Lower lobe of right lung (tissue), 2 donors: Measurements from ENCODE around the gene ATP8B1. TPM values are rescaled to one million over a fixed set of nuclear protein-coding genes. Genes with fewer than 3 reads are reported as not detected.
"Not testable (repeated sequence)": the region's sequence is repeated elsewhere in the genome, so short reads cannot be mapped to it uniquely, and the experiment has no call there.

Experiments
- ATAC-seq, 2 donors: fragments of 200-7000 bp; cut with Tn5 transposase; one replicate each; pipeline ENCODE4 v1.9.1; 2020 to 2022; ENCODE audit warnings: mild to moderate bottlenecking in 2 of 2, moderate library complexity in 2 of 2
- DNase-seq: peaks from one replicate; pipeline ENCODE4 v3.0.0-alpha.2; 2020
- H3K27ac ChIP-seq: fragments of 200-600 bp; one replicate; pipeline ENCODE4 v1.8.0; 2022
- H3K27me3 ChIP-seq: fragments of 200-600 bp; one replicate; pipeline ENCODE4 v1.8.0; 2022; ENCODE audit warnings: low read depth
- H3K36me3 ChIP-seq: fragments of 200-600 bp; one replicate; pipeline ENCODE4 v1.8.0; 2022; ENCODE audit warnings: mild to moderate bottlenecking
- H3K4me1 ChIP-seq: fragments of 200-600 bp; one replicate; pipeline ENCODE4 v1.8.0; 2022
- H3K4me3 ChIP-seq: fragments of 200-600 bp; one replicate; pipeline ENCODE4 v1.8.0; 2022; ENCODE audit warnings: mild to moderate bottlenecking
- H3K9me3 ChIP-seq: fragments of 200-600 bp; one replicate; pipeline ENCODE4 v1.8.0; 2022
- intact Hi-C: fragments of 100-400 bp; cut with DNase I; formaldehyde crosslinking; loops from one replicate; pipeline ENCODE4 v1.11.0; 2022
- total RNA-seq: library from RNA; stranded (reverse); fragmentation: NEBNext Ultra II Directional; extraction: Animal tissue kit (Norgen Biotek cat#: 25700); gene quantifications from one replicate; pipeline ENCODE4 v1.2.1, GENCODE V29; 2021
- TF ChIP-seq, protein P1 (sequence below): fragments of 200-600 bp; IDR thresholded peaks from one replicate; pipeline ENCODE4 v1.8.0; 2022; ENCODE audit warnings: antibody characterized with exemption, mild to moderate bottlenecking
- donor health status: DM: no; HTN: yes; CAD: no; lungs with severe emphysema.

Gene ATP8B1
- total RNA-seq, 1 donor from 2014 or later: 27.2 TPM

DNA sequence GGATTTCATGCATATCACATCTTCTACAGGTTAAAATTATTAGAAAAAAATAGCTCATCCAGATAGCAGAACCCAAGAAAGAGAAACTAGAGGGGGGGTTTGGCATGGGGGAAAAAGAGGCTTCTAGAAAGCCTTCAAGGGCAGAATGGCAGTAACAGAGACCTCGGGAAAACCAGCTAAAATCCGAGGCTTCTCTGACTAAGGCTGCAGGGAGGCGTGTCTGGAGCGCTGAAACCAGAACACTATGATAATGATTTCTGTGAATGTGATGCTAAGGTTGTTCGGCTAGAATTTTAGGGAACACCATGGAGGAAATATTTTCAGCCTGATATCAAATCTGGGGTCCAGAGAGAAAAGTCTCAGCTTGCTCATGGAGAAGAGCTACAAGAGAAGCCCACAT lies 73.0 kb downstream of the ATP8B1 start:
- no peaks in the 10 kb centered on the region for H3K27me3 ChIP-seq
- ATAC-seq (no peak), DNase-seq (no peak)
- H3K4me1 ChIP-seq: peaks cover 19% of the 10 kb centered on the region
- H3K4me3 ChIP-seq: no peak overlapping the region
- peaks cover 19% of the 10 kb centered on the region for H3K36me3 ChIP-seq
- H3K27ac ChIP-seq: no peak overlapping the region
- intact Hi-C loops: no loop called here
- no peaks in the 10 kb centered on the region for H3K9me3 ChIP-seq
- TF ChIP-seq, protein P1, sequence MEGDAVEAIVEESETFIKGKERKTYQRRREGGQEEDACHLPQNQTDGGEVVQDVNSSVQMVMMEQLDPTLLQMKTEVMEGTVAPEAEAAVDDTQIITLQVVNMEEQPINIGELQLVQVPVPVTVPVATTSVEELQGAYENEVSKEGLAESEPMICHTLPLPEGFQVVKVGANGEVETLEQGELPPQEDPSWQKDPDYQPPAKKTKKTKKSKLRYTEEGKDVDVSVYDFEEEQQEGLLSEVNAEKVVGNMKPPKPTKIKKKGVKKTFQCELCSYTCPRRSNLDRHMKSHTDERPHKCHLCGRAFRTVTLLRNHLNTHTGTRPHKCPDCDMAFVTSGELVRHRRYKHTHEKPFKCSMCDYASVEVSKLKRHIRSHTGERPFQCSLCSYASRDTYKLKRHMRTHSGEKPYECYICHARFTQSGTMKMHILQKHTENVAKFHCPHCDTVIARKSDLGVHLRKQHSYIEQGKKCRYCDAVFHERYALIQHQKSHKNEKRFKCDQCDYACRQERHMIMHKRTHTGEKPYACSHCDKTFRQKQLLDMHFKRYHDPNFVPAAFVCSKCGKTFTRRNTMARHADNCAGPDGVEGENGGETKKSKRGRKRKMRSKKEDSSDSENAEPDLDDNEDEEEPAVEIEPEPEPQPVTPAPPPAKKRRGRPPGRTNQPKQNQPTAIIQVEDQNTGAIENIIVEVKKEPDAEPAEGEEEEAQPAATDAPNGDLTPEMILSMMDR: no peak

DNA sequence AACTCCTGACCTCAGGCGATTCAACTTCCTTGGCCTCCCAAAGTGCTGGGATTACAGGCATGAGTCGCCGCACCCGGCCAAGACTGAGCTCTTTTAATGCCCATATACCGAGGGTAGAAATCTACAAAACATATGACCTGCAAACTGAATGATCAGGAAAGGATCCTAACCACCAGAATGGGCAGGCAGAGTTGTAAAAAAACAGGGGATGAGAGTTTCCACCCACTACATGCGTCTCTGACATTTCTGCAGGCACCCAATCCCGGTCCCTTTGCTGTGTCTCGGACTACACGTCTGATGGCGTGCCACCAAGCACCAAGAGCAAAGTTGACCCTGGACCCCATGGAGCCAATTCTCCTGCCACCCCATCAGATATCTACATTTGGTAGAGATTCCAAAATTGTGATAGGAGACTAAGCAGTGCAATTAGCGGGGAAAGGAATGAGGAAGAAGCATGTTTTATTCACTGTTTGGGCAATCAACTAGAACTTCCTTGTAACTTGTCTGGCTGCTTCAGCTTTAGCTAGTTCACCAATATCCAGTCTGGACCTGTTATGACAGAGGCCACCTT lies 74.1 kb downstream of the ATP8B1 start:
- intact Hi-C loops: no loop called here
- H3K4me3 ChIP-seq: no peak overlapping the region
- peaks cover 19% of the 10 kb centered on the region for H3K4me1 ChIP-seq
- H3K27ac ChIP-seq: no peak overlapping the region
- TF ChIP-seq, protein P1: no peak
- H3K36me3 ChIP-seq: peaks cover 19% of the 10 kb centered on the region
- ATAC-seq: peak; percentile 81
- no peaks in the 10 kb centered on the region for H3K27me3 ChIP-seq
- DNase-seq: no peak
- H3K9me3 ChIP-seq: no peaks in the 10 kb centered on the region

DNA sequence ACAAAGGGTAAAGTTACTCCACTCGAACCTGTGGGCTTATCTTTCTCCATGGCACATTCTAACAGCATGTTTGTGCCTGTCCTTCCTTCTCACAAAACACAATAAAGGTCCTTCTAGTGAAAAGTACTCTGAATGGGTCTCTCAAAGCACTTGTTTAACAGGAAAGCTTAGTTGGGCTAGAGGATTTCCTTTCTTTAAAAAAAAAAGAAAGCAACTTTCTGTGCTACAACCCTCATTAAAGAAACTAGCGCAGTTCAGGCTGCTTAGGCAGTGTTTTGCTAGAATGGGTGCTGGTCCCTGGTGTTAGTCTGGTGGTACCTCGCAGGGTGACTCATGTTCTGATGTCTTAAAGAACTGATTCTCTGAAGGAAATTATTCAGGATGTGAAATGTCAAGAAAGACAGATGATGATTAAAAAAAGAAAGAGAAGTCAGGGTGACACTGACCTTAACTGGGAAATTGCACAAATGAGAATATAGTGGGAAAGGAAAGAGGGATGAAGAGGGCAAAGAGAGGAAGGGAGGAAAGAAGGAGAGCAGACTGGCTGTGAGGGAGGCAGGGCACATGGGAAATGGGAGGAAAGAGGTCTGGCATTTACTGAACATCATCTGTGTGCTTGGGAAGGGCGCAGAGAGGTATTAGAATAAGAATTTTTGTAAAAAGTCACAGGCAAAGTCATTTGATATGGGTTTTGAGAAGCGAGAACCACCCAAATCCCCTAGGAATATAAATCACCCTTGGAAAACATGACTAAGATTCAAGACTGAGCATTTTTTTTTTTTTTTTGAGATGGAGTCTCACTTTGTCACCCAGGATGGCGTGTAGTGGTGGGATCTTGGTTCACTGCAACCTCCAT lies 74.9 kb downstream of the ATP8B1 start:
- DNase-seq (no peak), ATAC-seq (peak; percentile 56 to 71)
- Histone ChIP-seq H3K4me1 (peaks cover 19% of the 10 kb centered on the region), H3K27me3 (no peaks in the 10 kb centered on the region), H3K4me3 (no peak overlapping the region), H3K36me3 (peaks cover 19% of the 10 kb centered on the region), H3K9me3 (no peaks in the 10 kb centered on the region), H3K27ac (no peak overlapping the region)
- TF ChIP-seq, protein P1: no peak
- intact Hi-C loops: no loop called here

DNA sequence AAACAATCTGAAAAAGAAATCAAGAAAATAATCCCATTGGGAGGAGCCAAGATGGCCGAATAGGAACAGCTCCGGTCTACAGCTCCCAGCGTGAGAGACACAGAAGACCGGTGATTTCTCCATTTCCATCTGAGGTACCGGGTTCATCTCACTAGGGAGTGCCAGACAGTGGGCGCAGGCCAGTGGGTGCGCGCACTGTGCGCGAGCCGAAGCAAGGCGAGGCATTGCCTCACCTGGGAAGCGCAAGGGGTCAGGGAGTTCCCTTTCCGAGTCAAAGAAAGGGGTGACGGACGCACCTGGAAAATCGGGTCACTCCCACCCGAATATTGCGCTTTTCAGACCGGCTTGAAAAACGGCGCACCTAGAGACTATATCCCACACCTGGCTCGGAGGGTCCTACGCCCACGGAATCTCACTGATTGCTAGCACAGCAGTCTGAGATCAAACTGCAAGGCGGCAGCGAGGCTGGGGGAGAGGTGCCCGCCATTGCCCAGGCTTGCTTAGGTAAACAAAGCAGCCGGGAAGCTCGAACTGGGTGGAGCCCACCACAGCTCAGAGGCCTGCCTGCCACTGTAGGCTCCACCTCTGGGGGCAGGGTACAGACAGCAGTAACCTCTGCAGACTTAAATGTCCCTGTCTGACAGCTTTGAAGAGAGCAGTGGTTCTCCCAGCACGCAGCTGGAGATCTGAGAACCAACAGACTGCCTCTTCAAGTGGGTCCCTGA lies 83.7 kb downstream of the ATP8B1 start:
- H3K4me3 ChIP-seq, ATAC-seq, H3K36me3 ChIP-seq, H3K9me3 ChIP-seq, H3K27me3 ChIP-seq, H3K27ac ChIP-seq, H3K4me1 ChIP-seq, DNase-seq, intact Hi-C loops: not testable (repeated sequence)

DNA sequence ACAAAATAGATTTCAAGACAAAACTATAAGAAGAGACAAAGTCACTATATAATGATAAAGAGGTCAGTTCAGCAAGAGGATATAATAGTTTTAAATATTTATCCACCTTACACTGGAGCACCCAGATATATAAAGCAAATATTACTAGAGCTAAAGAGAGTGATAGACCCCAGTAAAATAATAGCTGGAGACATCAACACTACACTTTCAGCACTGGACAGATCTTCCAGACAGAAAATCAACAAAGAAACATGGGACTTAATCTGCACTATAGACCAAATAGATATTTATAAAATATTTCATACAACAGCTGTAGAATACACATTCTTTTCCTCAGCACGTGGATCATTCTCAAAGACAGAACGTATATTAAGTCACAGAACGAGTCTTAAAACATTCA lies 86.6 kb downstream of the ATP8B1 start:
- intact Hi-C loops: no loop called here
- Histone ChIP-seq H3K4me1 (peaks cover 14% of the 10 kb centered on the region), H3K27me3 (no peaks in the 10 kb centered on the region), H3K9me3 (peaks cover 4% of the 10 kb centered on the region), H3K27ac (no peak overlapping the region), H3K4me3 (no peak overlapping the region), H3K36me3 (no peaks in the 10 kb centered on the region)
- ATAC-seq (no peak), DNase-seq (no peak)
- TF ChIP-seq, protein P1: no peak
